WERI-Rb-1 (cell line): ENCODE results near the gene WDR44.

ENCODE experiments used
- DNase-seq: peaks from one replicate; pipeline ENCODE4 v3.0.0-alpha.2; 2020
- H3K27ac ChIP-seq: fragments of 250-450 bp; sonication (Bioruptor Pico); 2 replicates; pipeline ENCODE4 v1.5.1; 2020; ENCODE audit warnings: mild to moderate bottlenecking, moderate library complexity
- H3K27me3 ChIP-seq: fragments of 250-450 bp; sonication (Bioruptor Pico); 2 replicates; pipeline ENCODE4 v1.5.1; 2021; ENCODE audit warnings: mild to moderate bottlenecking, low read depth, moderate library complexity; ENCODE audit not compliant: insufficient read depth, severe bottlenecking
- H3K36me3 ChIP-seq: fragments of 250-450 bp; sonication (Bioruptor Pico); 2 replicates; pipeline ENCODE4 v1.5.1; 2020; ENCODE audit warnings: mild to moderate bottlenecking, moderate library complexity
- H3K4me3 ChIP-seq: 2 replicates; pipeline ENCODE4 v1.5.1; 2011; ENCODE audit warnings: low read depth, mild to moderate bottlenecking, control low read depth, low read length
- H3K9me3 ChIP-seq: fragments of 250-450 bp; sonication (Bioruptor Pico); 2 replicates; pipeline ENCODE4 v1.5.1; 2021; ENCODE audit warnings: mild to moderate bottlenecking, moderate library complexity; ENCODE audit not compliant: severe bottlenecking
- TF ChIP-seq, protein P1 (sequence below): IDR thresholded peaks from 2 replicates; pipeline ENCODE4 v1.5.1; 2011; ENCODE audit warnings: low read depth, mild to moderate bottlenecking, control low read depth, inconsistent platforms, low read length

Gene WDR44

DNA sequence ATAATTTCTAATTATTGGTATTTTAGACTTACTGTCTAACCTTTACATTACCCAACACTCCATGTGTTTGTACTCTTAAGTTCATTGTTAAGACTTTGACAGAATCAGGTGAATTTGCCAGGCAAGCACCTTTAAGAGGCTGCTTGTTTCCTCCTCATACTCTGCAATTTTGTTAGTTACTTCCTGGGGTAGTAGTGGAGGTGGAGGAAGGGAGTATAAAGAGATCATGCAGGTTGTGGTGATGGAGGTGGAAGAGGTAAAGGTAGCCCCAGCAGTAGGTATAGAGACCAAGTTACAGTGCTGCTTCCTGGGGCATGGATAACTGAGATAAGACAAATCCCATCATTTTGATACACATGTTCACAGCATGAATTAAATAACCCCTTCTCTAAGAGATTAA lies 6.7 kb downstream of the WDR44 start:
- no peak for DNase-seq
- no peaks in the 10 kb centered on the region for H3K9me3 ChIP-seq
- TF ChIP-seq, protein P1, sequence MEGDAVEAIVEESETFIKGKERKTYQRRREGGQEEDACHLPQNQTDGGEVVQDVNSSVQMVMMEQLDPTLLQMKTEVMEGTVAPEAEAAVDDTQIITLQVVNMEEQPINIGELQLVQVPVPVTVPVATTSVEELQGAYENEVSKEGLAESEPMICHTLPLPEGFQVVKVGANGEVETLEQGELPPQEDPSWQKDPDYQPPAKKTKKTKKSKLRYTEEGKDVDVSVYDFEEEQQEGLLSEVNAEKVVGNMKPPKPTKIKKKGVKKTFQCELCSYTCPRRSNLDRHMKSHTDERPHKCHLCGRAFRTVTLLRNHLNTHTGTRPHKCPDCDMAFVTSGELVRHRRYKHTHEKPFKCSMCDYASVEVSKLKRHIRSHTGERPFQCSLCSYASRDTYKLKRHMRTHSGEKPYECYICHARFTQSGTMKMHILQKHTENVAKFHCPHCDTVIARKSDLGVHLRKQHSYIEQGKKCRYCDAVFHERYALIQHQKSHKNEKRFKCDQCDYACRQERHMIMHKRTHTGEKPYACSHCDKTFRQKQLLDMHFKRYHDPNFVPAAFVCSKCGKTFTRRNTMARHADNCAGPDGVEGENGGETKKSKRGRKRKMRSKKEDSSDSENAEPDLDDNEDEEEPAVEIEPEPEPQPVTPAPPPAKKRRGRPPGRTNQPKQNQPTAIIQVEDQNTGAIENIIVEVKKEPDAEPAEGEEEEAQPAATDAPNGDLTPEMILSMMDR, result no peak
- no peaks in the 10 kb centered on the region for H3K36me3 ChIP-seq
- H3K27me3 ChIP-seq, result peaks cover 3% of the 10 kb centered on the region
- no peak overlapping the region for H3K27ac ChIP-seq
- H3K4me3 ChIP-seq, result no peak overlapping the region

DNA sequence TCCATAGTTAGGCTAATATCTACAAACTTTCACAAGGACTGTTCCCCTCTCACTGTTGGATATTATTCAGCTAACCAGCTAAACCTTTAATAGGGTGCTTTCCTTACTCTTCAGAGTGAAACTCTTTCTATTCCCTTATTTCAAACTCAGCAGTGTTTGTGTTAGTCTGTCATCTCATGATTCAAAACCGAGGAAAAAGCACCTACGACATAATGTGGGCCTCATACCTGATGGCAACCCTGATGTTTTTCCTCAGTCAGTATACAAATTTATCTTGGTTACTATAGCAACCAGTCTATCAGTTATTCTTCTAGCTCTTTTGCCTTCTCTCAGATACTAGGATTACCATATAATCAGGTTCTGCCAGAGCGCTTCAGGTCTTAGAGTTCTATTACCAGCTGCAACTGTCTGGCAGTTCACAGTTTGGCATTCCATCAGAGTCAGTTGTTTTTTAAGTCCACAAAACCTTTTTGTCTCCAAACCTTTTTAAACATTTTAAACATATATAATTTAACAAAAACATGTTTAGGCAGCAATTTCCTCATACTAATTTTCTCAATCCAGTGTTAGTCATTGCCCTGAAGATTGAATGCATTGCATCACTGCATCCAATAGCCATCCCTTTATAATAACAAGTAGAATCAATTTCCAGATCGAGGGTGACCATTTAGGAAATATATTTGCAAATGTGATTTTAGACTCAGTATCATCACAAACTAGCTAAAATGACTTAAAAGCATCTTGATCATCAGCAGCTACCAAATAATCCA lies 7.4 kb downstream of the WDR44 start:
- Histone ChIP-seq H3K27me3 (peaks cover 3% of the 10 kb centered on the region), H3K27ac (no peak overlapping the region), H3K9me3 (no peaks in the 10 kb centered on the region), H3K36me3 (no peaks in the 10 kb centered on the region), H3K4me3 (no peak overlapping the region)
- TF ChIP-seq, protein P1, result no peak
- no peak for DNase-seq

DNA sequence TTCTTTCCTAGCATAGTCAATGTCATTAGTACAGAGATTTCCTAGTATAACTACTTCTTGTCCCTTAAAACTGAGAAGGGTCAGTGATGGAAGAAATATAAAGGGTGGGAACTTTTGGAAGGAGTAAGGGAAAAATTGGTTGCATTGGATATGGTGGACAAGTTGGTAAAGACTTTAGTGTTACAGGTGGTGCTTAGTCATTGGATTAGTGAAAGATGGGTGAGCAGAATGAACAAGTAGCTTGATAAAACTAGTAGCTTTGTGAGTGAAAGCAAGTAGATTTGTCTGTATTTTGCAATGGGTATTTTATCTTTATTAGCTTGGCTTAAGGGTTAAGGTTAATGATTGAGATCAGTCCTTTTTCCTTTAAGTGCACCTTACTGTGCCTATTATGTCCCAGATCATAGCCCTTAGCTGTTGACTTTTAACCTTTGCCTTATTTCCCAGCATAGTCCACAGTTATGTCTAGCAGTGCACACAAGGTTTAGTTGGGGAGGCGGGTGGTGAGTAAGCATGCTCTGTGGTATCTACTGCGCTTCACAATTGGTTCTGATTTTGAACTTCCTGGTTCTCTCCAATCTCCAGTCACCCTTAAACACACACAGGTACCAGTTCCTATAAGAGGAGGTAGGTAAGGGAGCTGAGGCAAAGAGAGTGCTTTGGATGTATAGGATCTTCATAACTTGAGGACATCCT lies 9.5 kb downstream of the WDR44 start:
- no peaks in the 10 kb centered on the region for H3K36me3 ChIP-seq
- no peaks in the 10 kb centered on the region for H3K9me3 ChIP-seq
- peaks cover 3% of the 10 kb centered on the region for H3K27me3 ChIP-seq
- TF ChIP-seq, protein P1, result no peak
- H3K27ac ChIP-seq, result no peak overlapping the region
- H3K4me3 ChIP-seq, result no peak overlapping the region
- DNase-seq, result no peak

DNA sequence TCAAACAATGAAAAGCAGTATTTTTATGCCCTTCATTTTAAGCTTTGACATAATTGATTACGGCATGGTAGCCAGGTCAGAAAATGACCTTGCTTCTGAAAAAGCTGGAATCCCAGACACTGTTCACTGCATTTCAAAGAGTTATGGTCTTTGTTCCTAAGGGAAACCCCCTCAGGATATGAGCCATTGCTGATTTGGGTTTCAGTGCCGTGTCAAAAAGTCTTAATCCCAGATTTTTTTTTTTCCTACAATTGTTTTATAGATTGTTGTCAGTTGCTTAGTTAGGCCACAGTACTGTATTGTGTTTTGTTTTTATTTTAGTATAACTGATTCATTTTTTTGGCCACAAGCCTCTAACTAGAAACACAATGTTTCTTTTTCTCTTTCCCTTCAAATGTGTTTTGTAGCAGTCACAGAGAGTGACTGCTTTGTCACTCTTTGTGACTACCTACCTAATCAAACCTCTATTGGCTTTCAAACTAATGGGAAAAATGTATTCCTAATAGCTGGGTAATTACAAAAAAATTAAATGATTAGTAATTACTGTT lies 10.3 kb downstream of the WDR44 start:
- Histone ChIP-seq H3K4me3 (no peak overlapping the region), H3K9me3 (no peaks in the 10 kb centered on the region), H3K27ac (no peak overlapping the region), H3K27me3 (peaks cover 3% of the 10 kb centered on the region), H3K36me3 (no peaks in the 10 kb centered on the region)
- TF ChIP-seq, protein P1, result no peak
- DNase-seq, result no peak

DNA sequence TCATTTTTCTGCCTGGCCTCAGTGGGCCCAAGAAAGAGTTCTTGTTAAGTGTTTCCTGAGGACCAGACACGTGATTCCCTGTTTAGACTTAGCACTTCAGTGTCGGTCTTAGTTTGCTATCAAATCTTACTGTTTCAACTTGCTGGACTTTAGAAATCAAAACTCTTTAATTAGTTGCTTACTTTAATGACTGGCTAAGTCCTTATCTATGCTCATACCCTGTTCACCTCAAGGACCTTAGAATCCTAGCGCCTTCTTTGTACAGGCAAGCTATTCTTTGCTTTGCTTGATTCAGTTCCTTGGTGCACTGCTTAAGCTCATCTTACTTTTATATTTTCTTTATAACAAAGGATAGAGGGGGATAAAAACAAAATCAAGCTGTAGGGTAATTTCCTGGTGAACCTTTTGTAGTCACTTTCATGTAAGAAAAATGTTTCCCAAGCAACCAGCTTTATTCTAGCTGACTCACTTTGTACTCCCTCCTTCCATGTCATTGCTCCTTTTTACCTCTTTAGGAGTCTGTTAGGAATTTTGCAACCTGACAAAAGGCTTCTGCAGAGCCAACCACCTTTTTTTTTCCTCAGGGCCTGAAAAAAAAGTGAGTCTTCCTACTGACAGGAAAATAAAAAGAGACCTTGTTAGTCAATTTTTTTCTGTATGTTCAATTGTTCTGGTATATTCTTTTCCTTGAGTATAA lies 14.7 kb downstream of the WDR44 start:
- H3K36me3 ChIP-seq, result no peaks in the 10 kb centered on the region
- no peak for DNase-seq
- H3K4me3 ChIP-seq, result no peak overlapping the region
- no peaks in the 10 kb centered on the region for H3K9me3 ChIP-seq
- peaks cover 3% of the 10 kb centered on the region for H3K27me3 ChIP-seq
- no peak overlapping the region for H3K27ac ChIP-seq
- TF ChIP-seq, protein P1, result no peak
